ENCODE measurements around the gene KRT81. TPM values are rescaled to one million over a fixed set of nuclear protein-coding genes. Genes with fewer than 3 reads are reported as not detected.
"Not testable (repeated sequence)": the region's sequence is repeated elsewhere in the genome, so short reads cannot be mapped to it uniquely, and the experiment has no call there.

KRT81 gene
- total and polyA plus RNA-seq, 2 experiments from 2014 or later, result not detected

DNA sequence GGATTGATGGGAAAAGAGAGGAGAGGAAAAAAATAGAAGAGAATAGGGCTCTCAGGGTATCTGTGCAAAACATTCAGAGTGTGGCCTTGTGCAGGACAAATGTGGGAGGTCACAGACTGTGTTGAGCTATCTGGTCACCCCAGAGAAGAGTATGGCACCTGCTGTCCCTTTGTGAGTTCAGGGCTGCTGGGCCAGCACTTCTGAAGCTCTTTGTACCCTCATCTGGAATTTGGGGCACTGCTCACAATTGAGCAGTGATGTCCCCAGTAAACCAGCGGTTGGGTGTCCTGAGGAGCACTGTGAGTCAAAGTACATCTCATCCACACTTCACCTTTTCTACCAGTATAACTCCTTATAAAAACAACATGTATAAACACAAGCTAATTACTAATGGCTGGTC lies 2.6 kb upstream of the KRT81 start:
- no peak for TF ChIP-seq CTCF (IDR thresholded peaks at IDR 0.05; ENCODE audit: low read depth, low read length)
- Histone ChIP-seq H3K27me3 (peaks cover 45% of the 10 kb centered on the region), H3K9me3 (ENCODE audit: low read depth) (no peaks in the 10 kb centered on the region), H3K4me1 (ENCODE audit: low read depth) (no peaks in the 10 kb centered on the region), H3K27ac (no peak overlapping the region), H3K36me3 (no peaks in the 10 kb centered on the region), H3K4me3 (no peak overlapping the region)
- DNase-seq (ENCODE audit: low read depth in 1 of 2, low spot score in 1 of 2), result no peak

DNA sequence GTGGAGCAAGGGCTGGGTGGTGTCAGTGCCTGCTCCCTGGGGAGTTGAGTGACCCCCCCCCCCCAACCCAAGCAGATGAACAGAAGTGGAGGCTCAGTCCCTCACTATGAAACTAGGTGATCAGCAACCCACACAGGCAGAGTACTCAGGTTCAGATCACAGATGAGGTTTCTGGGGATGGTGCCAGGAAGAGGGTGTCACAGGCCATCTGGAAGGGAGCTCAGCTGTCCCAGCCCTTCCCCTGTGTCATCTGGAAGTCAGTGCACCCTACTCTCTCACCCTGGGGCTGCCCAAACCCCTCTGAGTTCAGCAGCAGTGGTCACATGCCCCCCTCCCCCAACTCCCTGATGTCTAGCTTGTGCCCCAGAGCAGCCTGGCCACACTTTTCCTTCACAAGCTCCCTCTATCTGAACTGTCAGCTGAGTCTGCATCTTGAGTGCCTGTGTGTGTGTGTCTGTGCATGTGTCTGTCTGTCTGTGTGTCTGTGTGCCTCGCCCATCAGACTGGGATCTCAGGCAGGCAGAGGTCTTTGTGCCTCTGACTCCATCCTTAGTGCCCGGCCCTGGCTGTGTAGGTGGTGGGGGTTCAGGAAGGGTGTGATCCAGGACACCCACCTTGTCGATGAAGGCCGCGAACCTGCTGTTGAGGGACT lies 725 bp downstream of the KRT81 start:
- H3K27ac ChIP-seq; H3K4me1 ChIP-seq (ENCODE audit: low read depth); H3K4me3 ChIP-seq; H3K9me3 ChIP-seq (ENCODE audit: low read depth); H3K36me3 ChIP-seq; DNase-seq (ENCODE audit: low read depth in 1 of 2, low spot score in 1 of 2): not testable (repeated sequence)
- H3K27me3 ChIP-seq, result peaks cover 17% of the 10 kb centered on the region

GRCh38 chr12:52287816-52288805 lies 3.2 kb downstream of the KRT81 start:
- H3K27ac ChIP-seq; H3K4me3 ChIP-seq; H3K4me1 ChIP-seq (ENCODE audit: low read depth); H3K36me3 ChIP-seq; H3K27me3 ChIP-seq; H3K9me3 ChIP-seq (ENCODE audit: low read depth): not testable (repeated sequence)
- peak in 1 of 2 donors; percentile 33 for DNase-seq (ENCODE audit: low read depth in 1 of 2, low spot score in 1 of 2)

- H3K4me3 ChIP-seq; H3K27ac ChIP-seq; H3K36me3 ChIP-seq; DNase-seq (ENCODE audit: low read depth in 1 of 2, low spot score in 1 of 2); H3K9me3 ChIP-seq (ENCODE audit: low read depth); H3K4me1 ChIP-seq (ENCODE audit: low read depth); H3K27me3 ChIP-seq: not testable (repeated sequence)
- TF ChIP-seq CTCF (IDR thresholded peaks at IDR 0.05; ENCODE audit: low read depth, low read length), result peak; percentile 12
Measured at GRCh38 chr12:52286857-52287785, 4.2 kb downstream of the KRT81 start.

DNA sequence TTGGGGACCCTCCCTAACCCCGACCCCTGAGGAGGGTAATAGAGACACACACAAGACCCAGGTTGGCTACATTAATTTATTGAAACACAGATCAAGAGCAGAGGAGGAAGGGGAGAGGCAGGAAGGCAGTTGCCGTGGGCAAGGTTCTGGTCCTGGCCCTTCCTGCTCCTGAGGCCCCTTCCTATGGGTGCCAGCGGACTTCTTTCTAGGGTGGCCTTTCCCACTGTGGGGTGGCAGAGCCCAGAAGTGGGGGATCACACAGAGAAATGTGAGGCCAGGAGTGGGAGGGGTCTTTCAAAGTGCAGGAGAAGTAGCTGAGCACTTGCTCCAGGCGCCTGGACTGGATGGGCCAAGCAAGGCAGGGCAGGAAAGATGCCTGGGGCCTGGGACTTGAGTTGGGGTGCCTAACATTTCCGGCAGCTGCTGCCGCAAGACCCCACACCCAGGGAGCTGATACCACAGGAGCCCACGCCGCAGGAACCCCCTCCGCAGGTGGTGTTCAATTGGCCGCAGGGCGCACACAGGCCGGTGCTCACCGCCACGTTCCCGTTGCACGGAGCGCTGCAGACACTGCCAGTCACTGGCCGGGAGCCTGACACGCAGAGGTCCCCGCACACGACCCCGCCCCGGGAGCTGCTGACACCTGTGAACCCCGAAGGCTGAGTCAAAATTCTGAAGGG lies 5.3 kb downstream of the KRT81 start:
- TF ChIP-seq CTCF (IDR thresholded peaks at IDR 0.05; ENCODE audit: low read depth, low read length), result no peak
- Histone ChIP-seq H3K27me3 (no peaks in the 10 kb centered on the region), H3K27ac (no peak overlapping the region), H3K36me3 (no peaks in the 10 kb centered on the region), H3K4me3 (no peak overlapping the region), H3K4me1 (ENCODE audit: low read depth) (no peaks in the 10 kb centered on the region), H3K9me3 (ENCODE audit: low read depth) (no peaks in the 10 kb centered on the region)
- DNase-seq (ENCODE audit: low read depth in 1 of 2, low spot score in 1 of 2), result no peak

All from cardiac muscle cell (in vitro differentiated cells and primary cell).